Activated naive CD4-positive, alpha-beta T cell treated with anti-CD3 and anti-CD28 coated beads, Interleukin-2, amount 10 ng/mL, durations not matched to agents 7 days and 5 days (primary cell): ENCODE data around the gene LTBR.

Source experiments
- CTCF ChIA-PET: fragments of 350-600 bp; sonication (Branson Sonifier 250); formaldehyde crosslinking; loops from one replicate; lab custom pipeline; 2021; ENCODE audit warnings: antibody characterized with exemption; lab: Charles Lee
- DNase-seq: peaks from one replicate; pipeline ENCODE4 v3.0.0-alpha.2; 2020
- H3K27ac Mint-ChIP-seq: one replicate; pipeline ENCODE4 v1.8.0; 2021; ENCODE audit warnings: mild to moderate bottlenecking, moderate library complexity, mixed read lengths
- H3K27me3 Mint-ChIP-seq: one replicate; pipeline ENCODE4 v1.8.0; 2021; ENCODE audit warnings: mild to moderate bottlenecking, mixed read lengths
- H3K36me3 Mint-ChIP-seq: one replicate; pipeline ENCODE4 v1.8.0; 2021; ENCODE audit warnings: mixed read lengths
- H3K4me1 Mint-ChIP-seq: one replicate; pipeline ENCODE4 v1.8.0; 2021; ENCODE audit warnings: mixed read lengths
- H3K4me3 Mint-ChIP-seq: one replicate; pipeline ENCODE4 v1.8.0; 2021; ENCODE audit warnings: mild to moderate bottlenecking, moderate library complexity, mixed read lengths
- H3K9me3 Mint-ChIP-seq: one replicate; pipeline ENCODE4 v1.8.0; 2021; ENCODE audit warnings: mixed read lengths

Gene LTBR

GRCh38 chr12:6437586-6437985, 53.6 kb downstream of the LTBR start:
- Mint-ChIP-seq H3K9me3 (no peaks in the 10 kb centered on the region), H3K27ac (no peak overlapping the region), H3K36me3 (no peaks in the 10 kb centered on the region), H3K27me3 (no peaks in the 10 kb centered on the region), H3K4me1 (peaks cover 40% of the 10 kb centered on the region), H3K4me3 (no peak overlapping the region)
- DNase-seq, result no peak
- CTCF ChIA-PET, result no interaction called here

DNA sequence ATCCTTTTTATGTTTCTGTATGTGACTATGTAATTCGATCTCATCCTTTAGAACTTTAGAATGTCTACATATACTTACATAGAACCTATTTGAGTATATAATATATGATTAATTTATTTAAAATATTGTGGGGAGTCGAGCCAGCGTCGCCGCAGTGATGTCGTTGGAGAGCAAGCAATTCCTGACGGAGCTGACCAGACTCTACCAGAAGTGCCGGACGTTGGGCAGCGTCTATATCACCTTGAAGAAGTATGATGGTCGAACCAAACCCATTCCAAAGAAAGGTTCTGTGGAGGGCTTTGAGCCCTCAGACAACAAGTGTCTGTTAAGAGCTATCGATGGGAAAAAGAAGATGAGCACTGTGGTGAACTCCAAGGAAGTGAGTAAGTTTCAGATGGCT, 54.4 kb downstream of the LTBR start:
- Mint-ChIP-seq H3K4me3 (no peak overlapping the region), H3K27me3 (no peaks in the 10 kb centered on the region), H3K4me1 (peaks cover 41% of the 10 kb centered on the region), H3K27ac (no peak overlapping the region), H3K36me3 (peaks cover 1% of the 10 kb centered on the region), H3K9me3 (no peaks in the 10 kb centered on the region)
- CTCF ChIA-PET, result interaction anchor here (1.1 to 2.1 kb wide), 4 partner anchors 10 to 125 kb away, joined by 3 to 7 read pairs (median 4); no protein-coding TSS in a partner anchor
- no peak for DNase-seq

GRCh38 chr12:6440391-6440790, 56.4 kb downstream of the LTBR start:
- H3K4me3 Mint-ChIP-seq, result no peak overlapping the region
- no peaks in the 10 kb centered on the region for H3K27me3 Mint-ChIP-seq
- H3K9me3 Mint-ChIP-seq, result no peaks in the 10 kb centered on the region
- DNase-seq, result no peak
- H3K36me3 Mint-ChIP-seq, result peaks cover 9% of the 10 kb centered on the region
- CTCF ChIA-PET, result interaction anchor here (0.9 to 1.6 kb wide), 2 partner anchors 21 to 25 kb away, joined by 3 to 10 read pairs; no protein-coding TSS in a partner anchor
- peaks cover 40% of the 10 kb centered on the region for H3K4me1 Mint-ChIP-seq
- no peak overlapping the region for H3K27ac Mint-ChIP-seq
